ENCODE results near the gene FHOD1. TPM values are rescaled to one million over a fixed set of nuclear protein-coding genes. Genes with fewer than 3 reads are reported as not detected.

The FHOD1 gene
- total and polyA plus RNA-seq, 10 donors = 45.6 to 304 (median 147) TPM

DNA sequence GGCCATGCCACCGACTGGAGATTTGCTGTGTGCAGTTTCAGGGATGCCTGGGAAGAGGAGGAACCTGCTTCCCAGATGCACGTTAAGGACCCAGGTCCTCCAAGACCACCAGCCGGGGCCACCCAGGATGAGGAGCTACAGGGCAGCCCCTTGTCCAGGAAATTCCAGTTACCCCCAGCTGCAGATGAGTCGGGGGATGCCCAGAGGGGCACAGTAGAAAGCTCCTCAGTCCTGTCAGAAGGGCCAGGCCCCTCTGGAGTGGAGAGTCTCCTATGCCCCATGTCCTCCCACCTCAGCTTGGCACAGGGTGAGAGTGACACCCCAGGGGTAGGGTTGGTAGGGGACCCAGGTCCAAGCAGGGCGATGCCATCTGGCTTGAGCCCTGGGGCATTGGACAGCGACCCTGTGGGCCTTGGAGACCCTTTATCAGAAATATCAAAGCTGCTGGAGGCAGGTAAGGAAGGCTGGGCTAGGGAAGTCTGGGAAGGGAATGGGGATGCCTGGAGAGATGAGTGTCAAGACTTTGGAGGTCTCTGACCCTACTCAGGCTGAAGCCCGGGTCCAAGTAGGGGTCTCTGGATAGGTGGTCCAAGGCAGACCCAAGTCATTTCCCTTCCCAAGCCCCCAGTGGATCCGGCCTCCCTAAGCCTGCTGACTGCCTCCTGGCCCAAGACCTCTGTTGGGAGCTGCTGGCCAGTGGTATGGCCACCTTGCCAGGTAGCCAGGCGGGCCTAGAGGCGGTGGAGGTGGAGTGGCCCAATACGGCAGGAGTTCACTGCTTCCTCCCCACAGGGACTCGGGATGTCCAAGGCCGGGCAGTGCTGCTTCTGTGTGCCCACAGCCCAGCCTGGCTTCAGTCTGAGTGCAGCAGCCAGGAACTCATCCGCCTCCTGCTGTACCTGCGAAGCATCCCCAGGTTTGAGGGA is 33.1 kb upstream of the FHOD1 start:
- Histone ChIP-seq H3K9me3 (no peaks in the 10 kb centered on the region), H3K36me3 (peaks cover 0 to 22% (median 0%) of the 10 kb centered on the region in 6 donors), H3K4me1 (peaks cover 11 to 44% (median 25%) of the 10 kb centered on the region in 6 donors), H3K27me3 (replicated peaks in 1 of 7) (no peaks in the 10 kb centered on the region), H3K27ac (no peak overlapping the region), H3K4me3 (peak overlapping the region in 3 of 8 donors; percentile 51 to 83 (median 73))
- TF ChIP-seq POLR2A (IDR thresholded peaks at IDR 0.05) (no peak), POLR2AphosphoS5 (IDR thresholded peaks at IDR 0.05) (no peak)
- TF ChIP-seq, protein P1, sequence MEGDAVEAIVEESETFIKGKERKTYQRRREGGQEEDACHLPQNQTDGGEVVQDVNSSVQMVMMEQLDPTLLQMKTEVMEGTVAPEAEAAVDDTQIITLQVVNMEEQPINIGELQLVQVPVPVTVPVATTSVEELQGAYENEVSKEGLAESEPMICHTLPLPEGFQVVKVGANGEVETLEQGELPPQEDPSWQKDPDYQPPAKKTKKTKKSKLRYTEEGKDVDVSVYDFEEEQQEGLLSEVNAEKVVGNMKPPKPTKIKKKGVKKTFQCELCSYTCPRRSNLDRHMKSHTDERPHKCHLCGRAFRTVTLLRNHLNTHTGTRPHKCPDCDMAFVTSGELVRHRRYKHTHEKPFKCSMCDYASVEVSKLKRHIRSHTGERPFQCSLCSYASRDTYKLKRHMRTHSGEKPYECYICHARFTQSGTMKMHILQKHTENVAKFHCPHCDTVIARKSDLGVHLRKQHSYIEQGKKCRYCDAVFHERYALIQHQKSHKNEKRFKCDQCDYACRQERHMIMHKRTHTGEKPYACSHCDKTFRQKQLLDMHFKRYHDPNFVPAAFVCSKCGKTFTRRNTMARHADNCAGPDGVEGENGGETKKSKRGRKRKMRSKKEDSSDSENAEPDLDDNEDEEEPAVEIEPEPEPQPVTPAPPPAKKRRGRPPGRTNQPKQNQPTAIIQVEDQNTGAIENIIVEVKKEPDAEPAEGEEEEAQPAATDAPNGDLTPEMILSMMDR (IDR thresholded peaks at IDR 0.05 in 8 of 11, conservative IDR thresholded peaks at IDR 0.05 in 3 of 11) = no peak
- 87 to 96% (median 92%) methylated on average over 11 to 15 of the region's 15 CpGs for WGBS, 5 donors
- intact Hi-C loops (cut with DNase I; ENCODE audit: low total_unique reads) = no loop called here
- DNase-seq = peak; percentile 69

- H3K4me1 ChIP-seq = peaks cover 11 to 38% (median 25%) of the 10 kb centered on the region in 6 donors
- no peaks in the 10 kb centered on the region for H3K27me3 ChIP-seq (replicated peaks in 1 of 7)
- intact Hi-C loops (cut with DNase I; ENCODE audit: low total_unique reads) = no loop called here
- H3K9me3 ChIP-seq = no peaks in the 10 kb centered on the region
- WGBS, 5 donors = 27 to 67% (median 35%) methylated on average over 13 to 83 of the region's 83 CpGs
- H3K4me3 ChIP-seq = peak within 1 kb of the TSS; percentile 51 to 83 (median 66)
- DNase-seq = peak; percentile 96
- peak within 1 kb of the TSS in 7 of 8 donors; percentile 48 to 80 (median 68) for H3K27ac ChIP-seq
- TF ChIP-seq, protein P1 (IDR thresholded peaks at IDR 0.05 in 8 of 11, conservative IDR thresholded peaks at IDR 0.05 in 3 of 11) = peak in 9 of 11 experiments; percentile 29 to 96 (median 90)
- no peak for TF ChIP-seq POLR2A (IDR thresholded peaks at IDR 0.05)
- TF ChIP-seq POLR2AphosphoS5 (IDR thresholded peaks at IDR 0.05) = peak; percentile 52 to 66 (median 58)
- peaks cover 0 to 25% (median 0%) of the 10 kb centered on the region in 6 donors for H3K36me3 ChIP-seq
These were observed 32.2 kb upstream of the FHOD1 start, which contains the start of gene PLEKHG4 for GRCh38 chr16:67279296-67280089. TSS of gene PLEKHG4 (plus strand) at chr16:67279532. CDS start at chr16:67280045, 513 bp downstream.

GRCh38 chr16:67278773-67279295 is 31.6 kb upstream of the FHOD1 start:
- Histone ChIP-seq H3K27me3 (replicated peaks in 1 of 7) (no peaks in the 10 kb centered on the region), H3K36me3 (peaks cover 0 to 25% (median 0%) of the 10 kb centered on the region in 6 donors), H3K9me3 (no peaks in the 10 kb centered on the region), H3K4me1 (peaks cover 11 to 33% (median 25%) of the 10 kb centered on the region in 6 donors), H3K4me3 (peak overlapping the region; percentile 51 to 83 (median 66)), H3K27ac (peak overlapping the region in 7 of 8 donors; percentile 48 to 80 (median 68))
- WGBS, 5 donors = 2 to 3% (median 2%) methylated on average over 11 to 42 of the region's 42 CpGs; no CpG with 5 or more reads in 1 of the 5 donors
- no peak for DNase-seq
- TF ChIP-seq POLR2AphosphoS5 (IDR thresholded peaks at IDR 0.05) = peak in 1 of 3 donors; percentile 32
- TF ChIP-seq, protein P1 (IDR thresholded peaks at IDR 0.05 in 8 of 11, conservative IDR thresholded peaks at IDR 0.05 in 3 of 11) = no peak
- intact Hi-C loops (cut with DNase I; ENCODE audit: low total_unique reads) = no loop called here

Measured in spleen (tissue), 11 donors.